GM12801 (cell line): ENCODE results near the gene CPT2.

ENCODE experiments used
- TF ChIP-seq, protein P1 (sequence below): IDR thresholded peaks from one replicate; pipeline ENCODE4 v1.5.1; 2011; ENCODE audit warnings: control low read depth; ENCODE audit not compliant: insufficient read length; ENCODE audit errors: extremely low read depth

The CPT2 gene

DNA sequence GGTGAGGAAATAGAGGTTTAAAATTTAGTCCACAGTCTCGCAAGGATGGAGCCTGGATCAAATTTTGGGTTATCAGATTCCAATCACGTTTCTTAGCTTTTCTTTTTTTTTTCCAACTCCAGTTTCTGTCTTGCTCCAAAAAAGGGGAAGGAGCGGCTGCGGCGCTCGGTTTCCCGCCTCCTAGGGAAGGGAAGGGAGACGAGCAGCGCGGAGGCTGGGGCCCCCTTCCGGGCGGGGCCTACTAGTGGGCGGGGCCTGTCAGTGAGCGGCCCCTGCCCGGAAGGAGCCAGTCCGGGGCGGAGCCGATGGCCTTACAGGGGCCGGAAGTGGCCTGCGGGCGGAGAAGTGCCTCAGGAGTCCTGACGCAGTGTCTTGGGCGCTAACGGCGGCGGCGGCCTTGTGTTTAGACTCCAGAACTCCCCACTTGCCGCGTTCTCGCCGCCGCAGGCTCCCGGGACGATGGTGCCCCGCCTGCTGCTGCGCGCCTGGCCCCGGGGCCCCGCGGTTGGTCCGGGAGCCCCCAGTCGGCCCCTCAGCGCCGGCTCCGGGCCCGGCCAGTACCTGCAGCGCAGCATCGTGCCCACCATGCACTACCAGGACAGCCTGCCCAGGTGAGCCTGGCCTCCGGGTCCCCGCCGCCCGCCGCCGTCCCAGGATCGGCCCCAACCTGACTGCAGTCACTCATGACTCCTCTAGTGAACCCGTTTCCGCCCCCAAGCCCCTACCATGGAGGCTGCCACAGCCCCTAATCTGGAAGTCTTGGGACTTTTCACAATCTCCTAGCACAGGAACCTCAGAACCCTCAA, at the start of gene CPT2:
TSS of gene CPT2 (plus strand) at position 340 of the 806 bp plus-strand sequence. CDS start at position 460, 120 bp downstream.
- TF ChIP-seq, protein P1, sequence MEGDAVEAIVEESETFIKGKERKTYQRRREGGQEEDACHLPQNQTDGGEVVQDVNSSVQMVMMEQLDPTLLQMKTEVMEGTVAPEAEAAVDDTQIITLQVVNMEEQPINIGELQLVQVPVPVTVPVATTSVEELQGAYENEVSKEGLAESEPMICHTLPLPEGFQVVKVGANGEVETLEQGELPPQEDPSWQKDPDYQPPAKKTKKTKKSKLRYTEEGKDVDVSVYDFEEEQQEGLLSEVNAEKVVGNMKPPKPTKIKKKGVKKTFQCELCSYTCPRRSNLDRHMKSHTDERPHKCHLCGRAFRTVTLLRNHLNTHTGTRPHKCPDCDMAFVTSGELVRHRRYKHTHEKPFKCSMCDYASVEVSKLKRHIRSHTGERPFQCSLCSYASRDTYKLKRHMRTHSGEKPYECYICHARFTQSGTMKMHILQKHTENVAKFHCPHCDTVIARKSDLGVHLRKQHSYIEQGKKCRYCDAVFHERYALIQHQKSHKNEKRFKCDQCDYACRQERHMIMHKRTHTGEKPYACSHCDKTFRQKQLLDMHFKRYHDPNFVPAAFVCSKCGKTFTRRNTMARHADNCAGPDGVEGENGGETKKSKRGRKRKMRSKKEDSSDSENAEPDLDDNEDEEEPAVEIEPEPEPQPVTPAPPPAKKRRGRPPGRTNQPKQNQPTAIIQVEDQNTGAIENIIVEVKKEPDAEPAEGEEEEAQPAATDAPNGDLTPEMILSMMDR: no peak

GRCh38 chr1:53147174-53147573, 49.5 kb upstream of the CPT2 start:
- TF ChIP-seq, protein P1: no peak

- TF ChIP-seq, protein P1: no peak
These were observed 48.5 kb upstream of the CPT2 start for GRCh38 chr1:53148123-53148522.

DNA sequence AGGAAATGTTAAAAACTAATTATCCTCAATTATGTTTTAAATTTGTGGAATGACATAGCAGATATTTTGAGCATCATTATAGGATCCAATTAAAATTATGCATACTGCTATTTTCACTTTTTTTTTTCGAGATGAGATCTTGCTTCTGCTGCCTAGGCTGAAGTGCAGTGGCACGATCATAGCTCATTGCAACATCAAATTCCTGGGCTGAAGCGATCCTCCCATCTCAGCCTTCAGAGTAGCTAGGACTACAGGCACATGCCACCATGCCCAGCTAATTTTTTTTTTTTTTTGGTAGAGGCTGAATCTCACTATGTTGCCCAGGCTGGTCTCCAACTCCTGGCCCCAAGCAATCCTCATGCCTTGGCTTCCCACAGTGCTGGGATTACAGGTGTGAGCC, 42.9 kb upstream of the CPT2 start:
- TF ChIP-seq, protein P1: no peak

GRCh38 chr1:53154859-53155438, 41.7 kb upstream of the CPT2 start:
- TF ChIP-seq, protein P1: no peak

GRCh38 chr1:53155534-53155933, 41.1 kb upstream of the CPT2 start:
- TF ChIP-seq, protein P1: no peak

DNA sequence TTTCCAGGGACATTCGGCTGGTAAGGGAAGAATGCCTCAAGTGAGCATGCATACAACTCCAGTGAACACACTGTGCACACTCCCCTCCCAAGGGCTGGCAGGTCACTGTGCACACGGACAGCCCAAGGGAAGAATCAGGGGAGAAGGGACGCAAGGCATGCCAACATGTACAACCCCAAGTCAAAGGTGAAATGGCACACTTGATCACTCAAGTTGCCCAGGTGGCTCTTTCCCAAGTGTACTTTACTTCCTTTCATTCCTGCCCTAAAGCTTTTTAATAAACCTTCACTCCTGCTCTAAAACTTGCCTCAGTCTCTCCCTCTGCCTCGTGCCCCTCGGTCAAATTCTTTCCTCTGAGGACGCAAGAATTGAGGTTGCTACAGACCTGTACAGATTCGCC, 40.7 kb upstream of the CPT2 start:
- TF ChIP-seq, protein P1: no peak
